OCI-LY7 (cell line): Measurements from ENCODE around the gene BICD2. TPM values are rescaled to one million over a fixed set of nuclear protein-coding genes. Genes with fewer than 3 reads are reported as not detected.

Experiments
- BruUV-seq: library from RNA; stranded (reverse); fragments of 400-500 nt; replicated peaks from 2 replicates; lab custom pipeline; 2021; lab: Mats Ljungman, UMichigan
- CTCF ChIA-PET: fragments of 300-600 bp; sonication (Branson Sonifier 250); formaldehyde crosslinking; loops from one replicate; lab custom pipeline; 2022; ENCODE audit warnings: antibody characterized with exemption; ENCODE audit not compliant: unreplicated experiment; lab: Charles Lee
- POLR2A ChIA-PET: fragments of 300-600 bp; sonication (Branson Sonifier 250); formaldehyde crosslinking; loops from one replicate; lab custom pipeline; 2022; ENCODE audit warnings: antibody characterized with exemption; lab: Charles Lee
- DNase-seq: peaks from one replicate; pipeline ENCODE4 v3.0.0-alpha.2; 2015; ENCODE audit warnings: low spot score
- H2AFZ ChIP-seq: fragments of 200-600 bp; sonication (generic), shearing (Covaris generic); 2 replicates; pipeline ENCODE4 v1.6.1; 2014; ENCODE audit warnings: mild to moderate bottlenecking, antibody characterized with exemption, low read length, moderate library complexity
- H3K27ac ChIP-seq: fragments of 200-600 bp; sonication (generic); 2 replicates; pipeline ENCODE4 v1.5.1; 2014; ENCODE audit warnings: mixed run types, low read depth, mild to moderate bottlenecking, moderate library complexity, low read length, inconsistent platforms; ENCODE audit not compliant: poor library complexity, severe bottlenecking
- H3K36me3 ChIP-seq: fragments of 200-600 bp; sonication (generic); 2 replicates; pipeline ENCODE4 v1.6.1; 2014; ENCODE audit warnings: mild to moderate bottlenecking, antibody characterized with exemption, low read length, moderate library complexity, mixed read lengths; ENCODE audit not compliant: insufficient read depth
- H3K4me1 ChIP-seq: fragments of 200-600 bp; sonication (generic); 2 replicates; pipeline ENCODE4 v1.5.1; 2014; ENCODE audit warnings: mild to moderate bottlenecking, low read length; ENCODE audit not compliant: insufficient read depth, poor library complexity, severe bottlenecking
- H3K4me2 ChIP-seq: fragments of 200-600 bp; sonication (generic); 2 replicates; pipeline ENCODE4 v1.6.1; 2014; ENCODE audit warnings: mild to moderate bottlenecking, low read length
- H3K4me3 ChIP-seq: fragments of 200-600 bp; sonication (generic); 2 replicates; pipeline ENCODE4 v1.5.1; 2014; ENCODE audit warnings: mild to moderate bottlenecking, low read depth, low read length; ENCODE audit not compliant: poor library complexity, severe bottlenecking
- H3K79me2 ChIP-seq: fragments of 200-600 bp; sonication (generic); 2 replicates; pipeline ENCODE4 v1.6.1; 2016; ENCODE audit warnings: low read depth, mild to moderate bottlenecking, low read length, moderate library complexity, mixed read lengths; ENCODE audit not compliant: insufficient read depth
- H3K9me2 ChIP-seq: fragments of 200-600 bp; sonication (generic); 2 replicates; pipeline ENCODE4 v1.6.1; 2016; ENCODE audit warnings: mild to moderate bottlenecking, low read length, mixed read lengths; ENCODE audit not compliant: insufficient read depth
- H3K9me3 ChIP-seq: fragments of 200-600 bp; sonication (generic); 2 replicates; pipeline ENCODE4 v1.6.1; 2014; ENCODE audit warnings: mild to moderate bottlenecking, mixed run types, low read length, mixed read lengths
- H4K20me1 ChIP-seq: fragments of 200-600 bp; sonication (generic); 2 replicates; pipeline ENCODE4 v1.6.1; 2014; ENCODE audit warnings: mild to moderate bottlenecking, antibody characterized with exemption, low read length, moderate library complexity, mixed read lengths; ENCODE audit not compliant: insufficient read depth
- CTCF ChIP-seq: fragments of 200-600 bp; sonication (generic); conservative IDR thresholded peaks from 2 replicates; pipeline ENCODE4 v1.5.1; 2014; ENCODE audit warnings: mild to moderate bottlenecking, antibody characterized with exemption, low read length, moderate library complexity, mixed read lengths
- EZH2phosphoT487 ChIP-seq: fragments of 200-600 bp; sonication (generic); IDR thresholded peaks from 2 replicates; pipeline ENCODE4 v1.6.1; 2018; ENCODE audit warnings: low read depth, borderline replicate concordance, mild to moderate bottlenecking, mixed run types, antibody characterized with exemption, low read length, moderate library complexity, mixed read lengths
- intact Hi-C: fragments of 100-400 bp; cut with micrococcal nuclease; formaldehyde crosslinking; loops from one replicate; pipeline ENCODE4 v1.10.0; 2022; ENCODE audit not compliant: unreplicated experiment
- total RNA-seq, 2 experiments: library from RNA; depleted of rRNA in 1 of 2; stranded (reverse); fragments of >200 nt in 1 of 2; shearing (Covaris generic) in 1 of 2; gene quantifications; 2 replicates each; pipeline ENCODE4 v1.2.3, GENCODE V29; 2014 to 2022

BICD2 gene
- total RNA-seq, 2 experiments from 2014 or later = 46.5 to 71.0 TPM

- ChIA-PET CTCF (interaction anchor here (0.6 kb wide), 1 partner anchor 216 kb away, joined by 3 read pairs; no protein-coding TSS in a partner anchor), POLR2A (no interaction called here)
- intact Hi-C loops = no loop called here
- no peaks in the 10 kb centered on the region for H3K9me3 ChIP-seq
- no peaks in the 10 kb centered on the region for H3K36me3 ChIP-seq
- no peaks in the 10 kb centered on the region for H3K79me2 ChIP-seq
- H3K27ac ChIP-seq = no peak overlapping the region
- H2AFZ ChIP-seq = no peak overlapping the region
- H3K4me3 ChIP-seq = peak overlapping the region; percentile 14
- no peaks in the 10 kb centered on the region for H4K20me1 ChIP-seq
- DNase-seq = peak; percentile 35
- H3K9me2 ChIP-seq = no peaks in the 10 kb centered on the region
- peak overlapping the region; percentile 48; the same call in 1 of the 2 replicates for H3K4me2 ChIP-seq
- BruUV-seq = no TSS peak
- TF ChIP-seq CTCF (peak; percentile 54), EZH2phosphoT487 (no peak)
- peaks cover 3% of the 10 kb centered on the region for H3K4me1 ChIP-seq
Measured at GRCh38 chr9:92808726-92809451, 44.3 kb upstream of the BICD2 start.

- H3K9me2 ChIP-seq = no peaks in the 10 kb centered on the region
- H4K20me1 ChIP-seq = no peaks in the 10 kb centered on the region
- peaks cover 3% of the 10 kb centered on the region for H3K4me1 ChIP-seq
- ChIA-PET CTCF (no interaction called here), POLR2A (interaction anchor here (0.6 kb wide), 1 partner anchor 253 kb away, joined by 5 read pairs; no protein-coding TSS in a partner anchor)
- intact Hi-C loops = no loop called here
- H3K79me2 ChIP-seq = no peaks in the 10 kb centered on the region
- no peaks in the 10 kb centered on the region for H3K9me3 ChIP-seq
- DNase-seq = no peak
- BruUV-seq = no TSS peak
- no peak overlapping the region for H2AFZ ChIP-seq
- H3K36me3 ChIP-seq = no peaks in the 10 kb centered on the region
- no peak overlapping the region for H3K27ac ChIP-seq
- no peak overlapping the region for H3K4me3 ChIP-seq
- peak overlapping the region; percentile 48; the same call in 1 of the 2 replicates for H3K4me2 ChIP-seq
- no peak for TF ChIP-seq CTCF
- TF ChIP-seq EZH2phosphoT487 = no peak
Measured at GRCh38 chr9:92807757-92808725, 43.4 kb upstream of the BICD2 start.
